ENCODE results near the gene CDKN1B.
"Not testable (repeated sequence)": the region's sequence is repeated elsewhere in the genome, so short reads cannot be mapped to it uniquely, and the experiment has no call there.

The CDKN1B gene

DNA sequence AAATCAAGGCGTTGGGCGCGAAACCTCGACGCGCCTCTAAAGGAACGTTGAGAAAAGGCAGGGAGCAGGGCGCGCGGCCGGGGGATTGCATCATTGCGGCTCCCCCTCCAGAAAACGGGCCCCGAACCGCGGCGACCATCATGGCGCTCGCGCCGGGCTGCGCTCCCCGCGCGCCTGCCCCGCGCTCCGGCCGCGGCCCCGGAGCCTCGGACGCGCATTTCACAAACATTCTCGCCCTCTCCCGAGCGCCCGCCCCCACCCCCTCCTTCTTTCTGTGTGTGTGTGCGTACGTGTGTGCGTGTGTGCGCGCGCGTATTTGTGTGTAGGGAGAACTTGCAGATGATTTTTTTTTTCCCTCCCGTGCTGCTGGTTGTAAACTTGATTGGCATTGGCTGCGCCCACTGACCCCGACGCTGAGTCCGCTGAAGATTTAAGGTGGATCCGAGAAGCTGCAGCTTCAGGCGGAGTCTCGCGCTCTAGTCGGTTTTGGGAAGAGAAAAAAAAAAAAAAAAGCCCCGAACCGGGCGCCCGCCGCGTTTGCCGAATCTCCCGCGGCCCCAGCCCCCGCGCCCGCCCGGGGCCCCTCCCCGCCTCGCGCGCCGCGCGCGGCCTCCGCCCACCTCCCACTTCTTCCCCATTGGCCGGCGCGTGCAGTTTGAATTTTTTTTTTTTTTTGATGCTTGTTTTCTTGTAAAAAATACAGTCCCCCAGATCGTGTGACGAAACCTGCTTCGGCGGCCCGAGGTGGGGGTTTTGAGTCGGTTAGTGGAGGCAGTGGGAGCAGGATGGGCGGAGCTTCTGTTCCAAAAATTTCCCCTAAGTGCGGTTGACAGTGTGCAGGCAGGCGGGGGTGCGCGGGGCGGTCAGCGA lies 8.2 kb downstream of the CDKN1B start:
- ATAC-seq: peak; percentile 68 to 70

GRCh38 chr12:12725956-12726554 lies 8.9 kb downstream of the CDKN1B start:
- ATAC-seq: no peak

DNA sequence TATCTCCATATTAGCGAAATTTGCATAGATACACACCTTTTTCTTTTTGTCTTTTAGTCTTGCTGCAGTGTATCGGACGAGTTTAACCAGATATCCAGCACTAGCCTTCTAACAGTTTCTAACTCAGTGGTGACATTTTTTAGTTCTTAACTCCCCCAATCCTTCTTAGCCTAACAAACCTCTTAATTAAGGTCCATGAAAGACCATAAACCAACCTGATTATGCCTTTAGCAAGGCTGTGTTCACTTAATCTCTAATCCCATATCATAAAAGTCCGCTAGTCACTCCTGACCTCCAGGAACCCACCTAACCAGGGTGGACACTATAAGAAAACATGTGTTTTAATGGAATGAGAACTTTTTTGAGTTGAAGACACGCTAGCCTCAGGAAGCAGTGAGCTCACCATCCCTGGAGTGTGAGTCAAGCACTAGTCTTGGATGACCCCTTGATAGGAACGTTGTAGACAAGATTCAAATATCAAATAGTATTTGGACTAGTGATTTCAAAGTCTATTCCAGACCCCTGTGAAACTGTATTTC lies 9.5 kb downstream of the CDKN1B start:
- no peak for ATAC-seq

GRCh38 chr12:12731178-12731577 lies 14.0 kb downstream of the CDKN1B start:
- no peak for ATAC-seq

- no peak for ATAC-seq
These were observed 14.6 kb downstream of the CDKN1B start for GRCh38 chr12:12731785-12732184.

GRCh38 chr12:12733118-12733517 lies 15.9 kb downstream of the CDKN1B start:
- no peak for ATAC-seq

DNA sequence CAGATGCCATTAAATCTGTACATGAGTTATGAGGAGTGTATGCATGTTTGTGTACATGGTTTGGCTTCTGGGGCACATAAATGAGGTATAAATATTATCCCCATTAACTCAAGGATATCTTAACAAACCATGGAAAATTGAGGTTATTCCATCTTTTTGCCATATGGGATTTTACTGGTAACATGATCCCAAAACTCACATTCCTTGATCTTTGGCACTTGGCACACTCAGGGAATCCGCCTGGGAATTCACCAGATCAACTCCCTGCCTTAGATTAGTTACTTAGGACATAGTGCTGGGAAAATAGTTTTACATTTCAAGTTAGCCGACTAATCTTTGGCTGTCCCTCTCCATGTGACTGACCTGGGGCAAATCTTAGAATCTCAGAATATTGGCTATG lies 16.9 kb downstream of the CDKN1B start:
- ATAC-seq: no peak

DNA sequence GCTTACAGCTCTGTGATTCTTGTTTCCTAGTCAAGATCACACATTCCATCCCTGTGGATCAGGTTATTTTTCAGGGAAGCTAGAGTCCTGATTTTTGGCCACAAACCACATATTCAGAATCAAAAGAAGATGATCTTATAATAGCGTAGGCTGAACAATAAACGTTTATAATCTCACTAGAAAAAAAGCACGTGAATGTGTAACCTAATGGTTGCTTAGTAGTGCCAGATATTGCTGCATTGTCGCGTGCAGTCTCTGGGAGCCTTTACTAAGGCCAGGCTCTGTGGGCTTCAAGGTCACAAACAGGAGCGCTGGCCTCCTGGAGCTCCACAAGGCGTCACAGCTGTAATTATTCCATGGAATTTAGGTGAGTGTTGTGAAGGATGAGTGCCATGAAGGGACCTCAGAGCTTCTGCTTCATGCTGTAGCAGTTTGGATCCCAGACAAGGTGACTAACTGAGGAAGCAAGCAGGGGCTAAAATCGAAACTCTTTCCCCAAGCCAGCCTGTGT lies 17.4 kb downstream of the CDKN1B start:
- ATAC-seq: no peak

DNA sequence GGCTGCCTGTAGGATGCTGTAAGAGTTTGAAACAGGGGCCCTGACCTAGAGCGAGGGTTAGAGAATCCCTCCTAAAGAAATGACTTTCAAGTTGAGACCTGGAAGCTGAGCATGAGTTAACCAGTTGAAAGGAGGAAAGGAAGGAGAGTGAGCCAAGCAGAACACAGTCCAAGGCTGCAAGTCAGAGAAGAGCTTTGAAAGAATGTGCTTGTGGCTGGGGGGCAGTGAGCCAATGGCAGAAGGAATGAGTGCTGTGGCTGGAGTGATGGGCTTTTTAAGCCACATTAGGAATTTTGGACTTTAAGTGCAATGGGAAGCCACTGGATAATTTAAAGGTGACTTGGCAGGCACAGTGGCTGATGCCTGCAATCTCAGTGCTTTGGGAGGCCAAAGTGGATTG lies 18.1 kb downstream of the CDKN1B start:
- no peak for ATAC-seq

DNA sequence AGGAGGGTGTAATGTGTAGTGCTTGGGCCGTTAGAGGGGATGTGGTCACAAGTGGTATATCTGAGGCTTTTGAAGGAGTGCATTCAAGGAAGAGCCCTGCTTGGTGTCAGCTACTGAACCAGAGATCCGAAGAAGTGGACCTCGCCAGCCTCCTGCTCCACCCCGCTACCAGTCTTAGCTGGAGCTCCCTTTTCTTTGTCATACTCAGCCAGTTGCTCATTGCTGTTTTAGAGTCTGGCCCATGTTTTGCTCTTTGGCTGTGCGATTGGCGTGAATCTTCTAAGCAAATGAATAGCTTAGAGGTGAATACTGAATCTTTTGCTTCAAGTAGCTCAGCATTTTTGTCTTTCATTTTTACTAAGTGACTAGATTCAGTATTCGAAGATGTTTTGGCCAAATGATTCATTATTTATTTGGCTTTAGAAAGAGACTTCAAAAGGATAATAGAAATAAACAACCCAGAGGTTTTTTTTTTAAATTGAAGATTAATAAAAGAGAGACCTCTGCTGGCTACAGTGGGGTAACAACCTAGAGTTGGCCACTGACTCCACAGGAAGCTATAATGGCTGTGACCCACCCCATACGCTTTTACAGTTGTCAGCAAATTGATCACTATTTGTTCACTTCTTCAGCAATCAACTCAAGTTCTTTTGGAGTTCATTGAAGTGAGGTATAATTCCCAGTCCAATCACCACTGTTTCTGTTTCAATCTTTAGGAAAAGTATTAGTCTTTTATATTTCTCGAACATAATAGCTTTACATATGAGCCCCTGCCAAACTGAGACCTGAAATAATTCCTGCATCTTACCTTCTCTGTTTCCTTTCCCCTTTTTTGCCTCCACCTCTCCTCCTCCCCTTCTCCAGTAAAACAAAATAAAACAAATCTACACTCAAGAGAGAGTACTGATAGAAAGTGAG lies 19.9 kb downstream of the CDKN1B start:
- peak; percentile 84 to 89 for ATAC-seq

DNA sequence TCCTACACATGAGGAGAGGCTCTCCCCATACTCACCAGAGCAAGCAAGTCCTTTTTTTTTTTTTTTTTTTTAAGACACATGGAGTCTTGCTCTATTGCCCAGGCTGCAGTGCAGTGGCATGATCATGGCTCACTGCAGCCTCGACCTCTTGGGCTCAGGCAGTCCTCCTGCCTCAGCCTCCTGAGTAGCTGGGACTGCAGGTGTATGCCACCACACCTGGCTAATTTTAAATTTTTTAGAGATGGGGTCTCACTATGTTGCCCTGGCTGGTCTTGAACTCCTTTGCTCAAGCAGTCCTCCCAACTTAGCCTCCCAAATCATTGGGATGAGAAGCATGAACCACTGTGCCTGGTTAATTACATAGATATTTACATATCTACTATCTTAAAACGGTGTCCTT lies 21.0 kb downstream of the CDKN1B start:
- not testable (repeated sequence) for ATAC-seq

GRCh38 chr12:12741660-12742059 lies 24.5 kb downstream of the CDKN1B start:
- ATAC-seq: no peak

DNA sequence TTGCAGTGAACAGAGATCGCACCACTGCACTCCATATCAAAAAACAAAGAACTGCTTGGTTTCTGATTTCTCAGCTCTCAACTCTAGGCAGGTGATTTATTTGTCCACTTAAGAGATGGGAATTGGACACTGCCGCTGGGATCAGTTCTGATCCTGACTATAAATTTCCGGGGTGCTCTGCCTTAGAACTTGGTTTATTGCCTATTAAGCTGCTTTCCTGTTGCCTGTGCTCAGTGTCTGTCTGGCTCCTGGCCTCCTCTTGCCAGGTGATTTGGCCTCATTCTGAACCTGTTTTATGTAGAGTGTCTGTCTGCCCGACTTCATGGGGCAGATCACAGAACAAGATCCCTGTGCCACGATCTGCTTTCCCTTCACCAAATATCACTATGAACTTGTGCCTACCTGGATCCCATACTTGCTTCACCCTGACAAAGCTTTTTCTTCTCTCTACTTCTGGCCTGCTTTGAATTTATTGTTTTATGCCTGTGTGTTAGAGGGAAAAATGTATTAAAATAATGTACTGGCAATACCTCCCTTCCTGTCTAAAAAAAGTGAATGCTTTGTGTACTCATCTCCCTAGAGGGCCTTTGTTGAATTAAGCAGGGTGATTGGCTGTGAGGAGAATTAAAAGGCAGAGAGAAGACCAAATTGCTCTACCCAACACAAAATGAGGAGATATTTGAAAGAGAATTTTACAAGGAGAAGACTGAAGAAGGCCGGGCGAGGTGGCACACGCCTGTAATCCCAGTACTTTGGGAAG lies 27.6 kb downstream of the CDKN1B start:
- no peak for ATAC-seq

DNA sequence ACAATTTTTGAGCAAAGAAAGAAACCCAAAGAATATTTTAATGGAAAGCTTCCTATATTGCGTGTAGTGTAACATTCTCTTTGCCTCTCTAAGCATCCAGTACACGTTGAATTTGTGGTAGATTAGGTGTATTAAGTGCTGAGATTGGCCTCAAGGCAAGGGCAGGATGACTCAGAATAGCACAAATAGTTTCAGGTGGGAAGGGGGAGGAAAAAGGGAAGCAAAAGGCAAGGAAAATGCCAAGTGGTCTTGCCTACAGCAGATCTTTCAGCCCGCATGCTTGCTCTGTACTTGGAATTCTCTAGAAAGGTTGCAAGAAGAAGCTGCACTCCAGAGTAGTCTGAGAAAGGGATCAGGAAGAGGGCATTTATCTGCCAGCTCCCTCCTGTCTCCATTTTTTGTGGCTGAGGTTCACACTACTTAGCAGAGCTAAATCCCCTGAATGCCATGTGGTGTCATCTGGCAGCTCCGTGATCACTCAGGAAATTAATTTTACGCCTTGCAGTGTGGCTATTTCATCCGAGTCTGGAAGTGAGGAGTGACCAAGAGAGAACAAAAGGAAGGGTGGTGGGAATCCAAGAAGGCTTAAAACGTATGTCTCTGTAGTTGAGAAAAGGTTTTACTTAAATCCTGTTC lies 28.5 kb downstream of the CDKN1B start:
- no peak for ATAC-seq

DNA sequence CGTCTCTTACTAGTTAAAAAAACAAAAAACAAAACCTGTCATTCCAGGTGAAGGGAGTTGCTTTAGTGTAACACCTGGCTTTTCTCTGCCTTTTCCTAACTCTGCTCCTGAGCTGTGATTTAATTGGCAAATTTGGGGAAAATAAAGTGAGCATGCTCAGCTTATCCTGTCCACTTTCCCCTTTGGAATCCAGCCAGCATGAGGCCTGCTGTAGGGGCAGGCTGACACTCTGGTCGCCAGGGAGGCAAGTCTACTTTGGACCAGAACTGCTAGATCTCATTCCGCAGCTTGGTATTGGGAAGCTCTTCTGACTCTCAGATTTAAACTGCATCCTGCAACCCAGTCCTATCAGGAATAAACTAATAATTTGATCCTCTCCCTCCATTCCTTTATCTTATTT lies 30.1 kb downstream of the CDKN1B start:
- ATAC-seq: no peak

DNA sequence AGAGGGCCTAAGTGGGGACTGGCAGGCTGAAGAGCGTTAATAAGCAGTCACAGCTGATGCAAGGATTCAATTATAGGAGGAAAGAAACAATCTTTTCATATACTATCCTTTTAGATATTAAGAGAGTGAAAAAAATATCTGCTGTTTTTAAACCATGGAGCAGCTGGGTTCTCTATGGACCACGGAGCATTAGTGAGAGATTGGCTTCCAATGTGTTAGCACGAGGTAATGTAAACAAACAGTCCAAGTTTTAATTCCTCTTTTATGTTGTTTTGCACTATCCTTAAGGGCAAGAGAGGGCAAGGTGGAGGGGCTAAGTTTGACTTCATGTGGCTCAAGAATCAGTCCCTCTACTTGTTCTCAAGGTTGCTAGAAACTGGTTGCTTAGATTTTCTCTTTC lies 30.9 kb downstream of the CDKN1B start:
- ATAC-seq: no peak

DNA sequence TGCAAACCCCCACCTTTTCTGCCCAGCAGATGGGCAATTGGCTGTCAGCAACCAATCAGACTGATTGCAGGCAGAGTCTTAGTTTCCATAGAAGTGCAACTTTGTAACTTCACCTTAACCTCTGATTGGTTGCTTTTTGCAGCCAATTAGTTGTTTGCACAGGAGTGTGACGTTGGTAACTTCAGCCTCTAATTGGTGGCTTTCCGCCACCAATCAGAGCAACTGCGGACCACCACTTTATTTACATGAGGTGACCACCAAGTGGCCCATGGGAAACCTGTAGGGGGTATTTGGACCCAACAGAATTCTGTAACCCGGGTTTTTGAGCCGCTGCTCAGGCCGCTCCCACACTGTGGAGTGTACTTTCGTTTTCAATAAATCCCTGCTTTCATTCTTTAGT lies 32.3 kb downstream of the CDKN1B start:
- no peak for ATAC-seq

DNA sequence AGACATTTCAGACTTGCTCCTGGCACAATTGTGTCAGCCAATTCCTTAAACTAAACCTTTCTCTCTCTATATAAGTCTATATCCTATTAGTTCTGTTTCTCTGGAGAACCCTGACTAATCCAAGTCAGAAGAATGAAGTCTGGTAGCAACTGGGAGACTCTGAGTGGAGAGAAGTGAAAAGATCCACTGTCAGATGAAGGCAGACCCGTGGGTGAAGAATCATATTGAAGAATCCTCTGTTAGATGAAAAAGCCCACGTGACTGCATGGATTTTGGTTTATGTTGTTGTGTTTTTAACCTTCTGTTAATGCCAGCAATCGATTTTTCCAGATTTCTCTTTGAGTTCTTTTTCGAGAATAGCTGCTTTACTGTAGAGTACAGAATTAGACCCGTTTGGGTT lies 38.8 kb downstream of the CDKN1B start:
- no peak for ATAC-seq

DNA sequence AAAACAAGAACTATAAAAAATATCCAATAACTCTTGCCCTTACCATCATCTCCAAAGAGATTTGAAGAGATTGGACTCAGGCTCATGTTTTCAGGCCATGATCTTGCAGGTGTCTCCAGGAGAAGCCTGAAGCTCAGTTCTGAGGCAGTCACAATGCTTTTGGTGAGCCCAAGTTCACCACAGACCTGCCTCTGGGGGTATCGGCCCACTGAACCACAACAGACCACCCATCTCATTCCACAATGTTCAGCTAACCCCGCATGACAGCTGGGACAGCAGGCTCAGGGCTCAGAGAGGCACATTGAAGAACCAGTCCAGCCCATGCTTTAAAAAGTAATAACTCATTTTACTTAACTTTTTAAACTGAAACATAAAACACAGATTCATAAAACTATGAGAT lies 40.0 kb downstream of the CDKN1B start:
- ATAC-seq: no peak

DNA sequence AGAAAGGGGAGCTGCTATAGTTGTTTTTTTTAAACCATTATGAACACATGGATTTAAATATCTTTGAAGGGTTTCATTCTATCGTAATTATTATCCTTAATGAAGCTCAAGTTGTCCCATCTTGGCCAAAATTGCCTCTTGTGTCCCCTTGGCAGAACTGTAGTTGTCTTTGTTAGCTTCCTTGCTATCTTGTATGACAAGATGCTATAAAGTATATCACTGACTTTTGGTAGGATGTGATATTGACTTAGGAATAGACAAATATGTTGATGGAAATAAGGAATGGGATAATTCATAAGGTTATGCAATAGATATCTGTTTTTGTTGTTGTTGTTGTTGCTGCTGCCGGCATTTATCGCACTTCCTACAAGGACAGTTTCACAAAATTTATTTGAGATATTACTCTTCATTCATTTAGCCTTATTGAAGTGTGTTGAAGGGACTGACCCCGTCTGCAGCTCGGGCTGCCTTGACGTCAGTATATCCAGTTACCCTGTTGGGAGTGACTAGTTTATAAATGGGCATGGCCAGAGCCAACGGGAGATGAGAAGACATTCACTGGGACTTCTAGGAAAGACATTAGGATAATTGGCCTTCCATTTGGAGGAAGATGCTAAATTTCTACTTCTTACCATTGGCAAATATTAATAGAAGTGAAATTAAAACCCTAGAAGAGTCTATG lies 42.2 kb downstream of the CDKN1B start:
- ATAC-seq: no peak

- no peak for ATAC-seq
These were observed 47.7 kb downstream of the CDKN1B start for GRCh38 chr12:12764824-12765223.
